ENCODE data around the gene FAM163A.
"Not testable (repeated sequence)": the region's sequence is repeated elsewhere in the genome, so short reads cannot be mapped to it uniquely, and the experiment has no call there.

The FAM163A gene

DNA sequence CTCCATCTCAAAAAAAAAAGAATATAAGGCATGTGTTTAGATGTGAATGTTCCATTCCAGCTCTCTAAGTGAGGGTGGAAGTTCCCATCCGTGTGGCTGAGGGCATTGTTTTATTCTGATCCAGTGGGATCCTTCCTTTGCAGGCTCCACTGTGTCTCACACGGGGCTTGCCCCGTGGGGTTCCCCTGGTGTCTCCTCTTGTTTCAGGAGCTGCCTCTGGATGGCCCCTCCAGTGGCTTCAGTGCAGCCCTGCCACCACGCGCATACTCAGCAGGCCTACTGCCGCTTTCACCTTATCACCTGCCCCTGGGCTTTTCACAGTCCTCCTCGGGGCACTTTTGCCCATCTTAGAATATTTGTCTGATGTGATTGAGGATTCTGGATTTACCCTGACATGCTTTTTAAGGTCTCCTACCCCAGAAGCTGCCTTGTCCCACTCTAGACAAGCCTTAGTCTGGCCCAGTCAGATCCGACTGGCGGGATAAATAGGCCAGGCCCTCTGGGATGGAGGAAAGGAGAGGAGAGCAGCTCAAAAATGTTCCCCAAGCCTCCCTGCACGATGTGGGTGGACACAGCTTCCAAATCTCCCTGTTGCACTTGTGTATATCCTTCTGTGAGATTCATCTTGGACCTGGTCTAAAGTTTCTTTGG lies 55.2 kb downstream of the FAM163A start:
- DNase-seq (ENCODE audit: low read depth): no peak
- TF ChIP-seq, protein P1, sequence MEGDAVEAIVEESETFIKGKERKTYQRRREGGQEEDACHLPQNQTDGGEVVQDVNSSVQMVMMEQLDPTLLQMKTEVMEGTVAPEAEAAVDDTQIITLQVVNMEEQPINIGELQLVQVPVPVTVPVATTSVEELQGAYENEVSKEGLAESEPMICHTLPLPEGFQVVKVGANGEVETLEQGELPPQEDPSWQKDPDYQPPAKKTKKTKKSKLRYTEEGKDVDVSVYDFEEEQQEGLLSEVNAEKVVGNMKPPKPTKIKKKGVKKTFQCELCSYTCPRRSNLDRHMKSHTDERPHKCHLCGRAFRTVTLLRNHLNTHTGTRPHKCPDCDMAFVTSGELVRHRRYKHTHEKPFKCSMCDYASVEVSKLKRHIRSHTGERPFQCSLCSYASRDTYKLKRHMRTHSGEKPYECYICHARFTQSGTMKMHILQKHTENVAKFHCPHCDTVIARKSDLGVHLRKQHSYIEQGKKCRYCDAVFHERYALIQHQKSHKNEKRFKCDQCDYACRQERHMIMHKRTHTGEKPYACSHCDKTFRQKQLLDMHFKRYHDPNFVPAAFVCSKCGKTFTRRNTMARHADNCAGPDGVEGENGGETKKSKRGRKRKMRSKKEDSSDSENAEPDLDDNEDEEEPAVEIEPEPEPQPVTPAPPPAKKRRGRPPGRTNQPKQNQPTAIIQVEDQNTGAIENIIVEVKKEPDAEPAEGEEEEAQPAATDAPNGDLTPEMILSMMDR (conservative IDR thresholded peaks at IDR 0.05; ENCODE audit: control insufficient read depth, insufficient read depth, low read depth, low read length): no peak
- no peak overlapping the region for H3K4me3 ChIP-seq (ENCODE audit: control insufficient read depth, low read depth, low read length)

DNA sequence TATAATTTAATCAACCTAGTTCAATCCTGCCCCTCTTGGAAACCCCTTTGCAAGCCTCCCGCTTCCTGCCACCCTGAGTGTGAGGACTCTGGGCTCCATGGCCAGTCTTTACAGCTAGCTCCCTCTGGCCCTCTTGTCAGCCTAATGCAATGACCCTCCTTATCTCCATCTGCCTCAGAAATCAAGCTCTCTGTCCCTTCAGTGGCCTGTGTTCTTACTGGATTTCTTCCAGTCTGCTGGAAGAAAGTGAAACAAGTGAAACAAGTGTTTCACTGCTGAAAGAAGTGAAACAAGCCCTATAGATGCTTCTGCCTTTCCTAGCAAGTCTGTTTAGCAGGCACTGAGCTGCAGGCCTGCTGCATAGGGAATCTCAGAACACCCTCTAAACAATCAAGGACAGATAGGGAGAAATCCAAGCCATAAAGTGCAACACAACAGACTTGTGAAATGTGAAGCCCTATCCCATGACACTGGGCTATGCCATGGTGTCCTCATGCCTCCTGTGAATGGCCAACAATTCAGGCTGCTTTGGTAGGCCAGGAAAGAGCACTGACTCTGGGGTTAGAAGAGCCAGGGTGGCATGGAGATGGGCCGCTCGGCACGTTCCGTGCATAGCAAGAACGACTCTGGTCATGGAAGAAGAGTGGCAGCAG lies 55.9 kb downstream of the FAM163A start:
- H3K4me3 ChIP-seq (ENCODE audit: control insufficient read depth, low read depth, low read length): no peak overlapping the region
- no peak for DNase-seq (ENCODE audit: low read depth)
- TF ChIP-seq, protein P1 (conservative IDR thresholded peaks at IDR 0.05; ENCODE audit: control insufficient read depth, insufficient read depth, low read depth, low read length): no peak

DNA sequence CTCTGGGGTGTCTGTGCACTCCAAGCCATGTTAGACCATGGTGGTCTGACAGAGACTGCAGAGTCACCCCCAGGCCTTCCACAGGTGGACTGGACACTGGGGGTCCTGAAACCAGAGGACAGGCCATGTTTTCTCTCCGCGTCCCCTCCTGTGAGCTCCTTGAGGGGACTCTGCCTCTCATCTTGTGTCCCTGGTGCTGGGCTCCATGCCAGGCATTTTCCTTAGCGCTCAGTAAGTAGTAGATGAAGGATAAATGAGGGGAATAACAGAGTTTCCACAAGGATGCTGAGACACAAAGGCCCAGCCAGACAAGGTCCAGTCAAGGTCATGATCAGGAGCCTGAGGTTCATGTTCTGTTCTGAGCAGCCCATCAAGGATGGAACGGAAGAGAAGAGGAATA lies 57.4 kb downstream of the FAM163A start:
- no peak for DNase-seq (ENCODE audit: low read depth)
- no peak overlapping the region for H3K4me3 ChIP-seq (ENCODE audit: control insufficient read depth, low read depth, low read length)
- TF ChIP-seq, protein P1 (conservative IDR thresholded peaks at IDR 0.05; ENCODE audit: control insufficient read depth, insufficient read depth, low read depth, low read length): no peak

DNA sequence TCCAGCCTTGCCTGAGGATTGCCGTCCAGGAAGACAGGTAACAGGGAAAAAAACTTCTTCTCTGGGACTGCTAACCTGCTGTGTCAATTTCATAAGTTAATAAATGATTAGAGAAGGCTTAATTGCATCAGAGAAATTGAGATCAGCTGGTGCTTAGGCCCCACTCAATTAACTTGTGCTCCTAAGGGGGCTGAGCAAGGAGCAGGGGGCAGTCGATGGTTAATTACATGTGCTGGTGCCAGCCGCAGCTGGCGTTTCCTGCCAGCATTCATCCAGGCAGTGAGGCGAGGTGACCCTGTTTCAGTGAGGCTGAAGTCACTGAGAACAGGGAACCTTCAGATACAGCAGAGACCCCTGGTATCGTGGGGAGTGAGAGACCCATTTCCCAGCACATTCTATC lies 60.0 kb downstream of the FAM163A start:
- no peak for DNase-seq (ENCODE audit: low read depth)
- TF ChIP-seq, protein P1 (conservative IDR thresholded peaks at IDR 0.05; ENCODE audit: control insufficient read depth, insufficient read depth, low read depth, low read length): no peak
- no peak overlapping the region for H3K4me3 ChIP-seq (ENCODE audit: control insufficient read depth, low read depth, low read length)

DNA sequence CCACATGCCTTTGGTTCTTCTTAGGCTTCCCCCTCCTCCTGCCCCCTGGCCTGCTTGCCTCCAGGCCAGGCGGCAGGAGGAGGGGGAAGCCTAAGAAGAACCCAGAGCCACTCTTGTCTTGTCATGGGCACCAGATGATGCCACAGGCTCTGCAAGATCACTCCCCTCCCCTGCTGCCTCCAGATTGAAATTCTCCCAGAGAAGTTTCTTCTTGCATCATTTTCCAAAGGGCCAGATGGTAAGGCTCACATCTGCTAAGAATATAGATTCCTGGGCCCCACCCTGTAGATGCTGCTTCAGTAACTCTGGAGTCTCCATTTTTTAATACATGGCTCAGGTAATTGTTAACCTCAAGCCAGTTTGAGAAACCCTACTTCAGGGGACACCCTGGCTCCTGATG lies 60.8 kb downstream of the FAM163A start:
- TF ChIP-seq, protein P1 (conservative IDR thresholded peaks at IDR 0.05; ENCODE audit: control insufficient read depth, insufficient read depth, low read depth, low read length): no peak
- no peak overlapping the region for H3K4me3 ChIP-seq (ENCODE audit: control insufficient read depth, low read depth, low read length)

DNA sequence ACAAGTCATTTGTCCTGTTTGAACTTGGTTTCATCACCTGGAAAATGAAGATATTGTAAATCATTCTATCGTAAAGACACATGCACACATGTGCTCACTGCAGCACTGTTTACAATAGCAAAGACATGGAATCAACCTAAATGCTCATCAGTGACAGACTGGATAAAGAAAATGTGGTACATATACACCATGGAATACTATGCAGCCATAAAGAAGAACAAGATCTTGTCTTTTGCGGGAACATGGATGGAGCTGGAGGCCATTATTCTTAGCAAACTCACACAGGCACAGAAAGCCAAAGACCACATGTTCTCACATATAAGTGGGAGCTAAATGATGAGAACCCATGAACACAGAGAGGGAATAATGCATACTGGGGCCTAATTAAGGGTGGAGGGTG lies 61.3 kb downstream of the FAM163A start:
- not testable (repeated sequence) for H3K4me3 ChIP-seq (ENCODE audit: control insufficient read depth, low read depth, low read length); DNase-seq (ENCODE audit: low read depth)

More for the DNA sequence above, 60.8 kb downstream of the FAM163A start:
- DNase-seq (ENCODE audit: low read depth): no peak

DNA sequence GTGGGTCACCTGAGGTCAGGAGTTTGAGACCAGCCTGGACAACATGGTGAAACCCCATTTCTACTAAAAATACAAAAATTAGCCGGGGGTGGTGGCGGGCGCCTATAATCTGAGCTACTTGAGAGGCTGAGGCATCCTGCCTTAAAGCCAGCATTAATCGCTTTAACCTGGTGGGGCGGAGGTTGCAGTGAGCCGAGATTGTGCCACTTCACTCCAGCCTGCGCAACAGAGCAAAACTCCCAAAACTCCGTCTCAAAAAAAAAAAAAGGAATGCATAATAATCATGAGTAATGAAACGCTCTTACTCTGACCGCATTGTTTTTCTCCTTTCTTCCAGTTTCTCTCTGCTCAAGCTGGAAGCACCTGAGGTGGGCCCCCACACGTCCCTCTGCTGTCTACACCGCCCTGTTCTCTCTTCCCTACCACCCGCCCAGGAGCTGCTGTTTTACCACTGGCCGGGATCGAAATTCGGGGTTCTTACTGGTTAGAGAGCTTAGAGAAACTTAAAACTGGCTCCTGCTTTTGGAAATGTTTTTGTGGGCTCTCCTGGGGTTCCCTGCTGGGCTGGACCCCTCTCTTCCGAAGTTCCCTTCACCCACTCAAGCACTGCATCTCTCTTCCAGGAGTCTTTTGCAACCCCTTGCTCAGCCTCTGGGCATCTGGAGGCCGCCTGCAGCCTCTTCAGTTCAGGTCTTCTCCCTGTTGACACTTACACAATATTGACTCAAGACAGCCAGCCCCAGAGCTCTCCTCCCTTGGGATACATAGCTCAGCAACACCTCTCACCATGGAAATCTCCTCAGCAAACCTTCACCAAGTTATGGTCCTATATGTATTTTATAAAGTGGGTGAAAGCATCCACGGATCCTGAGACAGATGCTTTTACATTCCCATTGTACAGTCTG lies 62.5 kb downstream of the FAM163A start:
- DNase-seq (ENCODE audit: low read depth): peak; percentile 22
- TF ChIP-seq, protein P1 (conservative IDR thresholded peaks at IDR 0.05; ENCODE audit: control insufficient read depth, insufficient read depth, low read depth, low read length): no peak
- H3K4me3 ChIP-seq (ENCODE audit: control insufficient read depth, low read depth, low read length): no peak overlapping the region
